GM19035 (cell line): ENCODE measurements around the gene ANO2.

Experiments
- ATAC-seq: cut with Tn5 transposase; IDR thresholded peaks from one replicate; pipeline ENCODE4 v1.9.1; 2021; ENCODE audit not compliant: unreplicated experiment

The ANO2 gene

DNA sequence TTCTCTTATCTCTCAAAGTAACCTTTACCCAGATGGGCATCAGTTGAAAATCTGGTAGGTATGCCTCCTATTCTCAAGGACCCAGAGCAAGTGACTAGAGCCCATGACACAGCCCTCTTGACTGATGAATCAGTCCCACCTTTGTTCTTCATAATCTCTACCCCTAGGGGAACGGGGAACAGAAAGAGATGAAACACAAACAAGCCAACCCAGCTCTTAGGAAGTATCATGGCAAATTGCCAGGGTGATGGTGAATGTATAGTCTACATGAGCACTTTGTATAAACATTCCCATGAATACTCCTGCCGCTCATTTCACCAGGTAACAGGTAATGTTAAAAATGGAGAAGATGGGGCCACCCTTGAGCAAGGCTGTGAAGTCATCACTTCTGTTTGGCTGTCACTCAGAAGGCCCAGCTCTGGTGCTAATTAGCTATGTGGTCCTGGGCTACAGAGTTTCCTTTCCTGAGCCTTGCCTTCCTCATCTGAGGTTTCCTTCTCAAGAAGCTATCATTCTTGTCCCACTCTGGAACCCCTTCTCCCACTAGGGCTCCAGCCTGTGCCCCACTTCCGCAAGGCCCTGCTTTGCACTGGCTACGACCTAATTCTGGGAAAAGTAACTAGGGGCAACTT lies 161.7 kb downstream of the ANO2 start:
- no peak for ATAC-seq

DNA sequence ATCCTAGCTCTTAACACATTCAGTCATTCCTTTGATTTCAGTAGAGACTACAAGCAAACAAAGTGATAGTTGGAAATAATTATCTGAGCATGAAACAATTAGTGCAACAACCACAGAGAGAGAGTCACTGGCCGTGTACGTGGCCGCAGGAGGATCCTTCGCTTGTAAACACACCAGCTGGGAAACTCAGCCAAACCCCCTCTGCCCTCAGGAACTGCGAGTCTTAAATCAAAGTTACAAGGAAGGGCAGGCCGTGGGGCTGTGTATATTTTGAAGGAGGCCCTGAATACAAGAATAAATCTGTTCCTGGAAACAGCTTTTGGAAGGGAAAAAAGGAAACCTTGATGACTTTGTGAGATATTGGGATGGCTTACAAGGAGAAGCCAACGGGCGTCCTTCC lies 164.5 kb downstream of the ANO2 start:
- no peak for ATAC-seq

DNA sequence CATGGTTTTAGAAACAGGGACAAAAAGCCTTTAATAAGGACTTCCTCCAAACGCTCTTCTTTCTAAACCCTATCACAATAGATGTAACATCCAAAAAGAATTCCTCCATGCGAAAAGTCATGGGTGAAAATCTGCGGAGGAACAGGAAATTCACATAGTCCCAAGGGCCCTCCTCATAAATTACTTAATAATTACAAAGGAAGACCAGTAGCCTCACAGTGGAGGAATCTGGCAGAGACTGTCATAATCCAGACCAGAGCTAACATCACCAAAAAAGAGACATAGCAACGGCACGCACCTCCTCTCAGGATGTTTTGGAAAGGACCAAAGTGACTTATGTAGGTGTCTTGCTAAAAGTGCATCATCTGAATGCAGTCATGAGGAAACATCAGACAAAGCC lies 165.7 kb downstream of the ANO2 start:
- ATAC-seq = no peak

DNA sequence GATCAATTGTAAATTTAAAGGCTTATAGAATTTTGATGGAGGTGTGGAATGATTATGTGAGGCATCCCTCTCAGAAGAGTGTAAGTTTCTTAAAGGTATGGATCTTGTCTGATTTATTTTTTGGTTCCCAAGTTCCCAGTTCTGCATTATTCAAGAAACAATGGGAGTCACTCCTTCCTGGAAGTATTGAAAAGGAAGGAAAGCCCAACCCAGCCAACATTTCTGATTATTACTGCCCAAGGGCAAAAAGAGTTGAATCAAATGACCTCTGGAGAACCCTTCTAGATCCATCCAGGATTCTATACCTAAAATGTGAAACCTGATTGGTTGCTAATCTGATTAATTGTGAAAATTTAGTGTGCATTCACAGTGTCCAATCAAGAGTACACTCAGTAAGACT lies 166.2 kb downstream of the ANO2 start:
- ATAC-seq = no peak

DNA sequence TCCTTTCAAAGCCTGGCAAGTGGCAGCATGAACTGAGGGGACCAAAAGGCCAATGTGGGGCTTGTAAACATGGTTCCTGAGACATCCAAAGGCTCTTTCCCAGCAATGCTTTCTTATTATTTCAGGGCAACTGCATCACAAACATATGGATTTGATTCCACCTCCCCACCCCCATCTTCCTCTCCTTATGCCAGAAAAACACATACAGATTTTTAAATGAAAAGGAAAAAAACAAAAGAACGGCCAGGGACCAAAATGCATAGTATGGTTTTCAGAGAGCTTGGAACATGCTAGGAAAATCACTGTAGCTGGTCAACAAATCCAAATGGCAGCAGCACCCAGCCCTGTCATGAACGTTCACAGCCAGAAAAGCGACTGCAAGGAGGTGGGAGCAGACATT lies 167.6 kb downstream of the ANO2 start:
- ATAC-seq = no peak

DNA sequence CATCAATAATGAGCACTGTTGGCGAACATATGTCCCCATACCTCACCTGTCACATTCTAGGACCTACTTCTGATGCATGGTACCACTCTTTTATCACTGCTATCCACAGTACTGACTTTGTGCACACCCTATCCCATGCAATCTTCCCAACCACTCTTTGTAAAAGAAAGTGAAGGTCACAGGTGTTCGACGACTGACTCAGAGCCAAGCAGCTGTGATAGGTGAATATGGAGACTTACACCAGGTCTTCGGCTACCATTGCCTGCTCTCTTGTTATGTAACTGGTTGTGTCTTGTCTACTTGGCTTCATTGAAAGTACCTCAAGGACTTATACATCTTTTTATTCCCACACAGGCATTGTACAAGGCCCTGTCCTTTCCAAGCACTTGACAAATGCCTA lies 169.0 kb downstream of the ANO2 start:
- no peak for ATAC-seq

DNA sequence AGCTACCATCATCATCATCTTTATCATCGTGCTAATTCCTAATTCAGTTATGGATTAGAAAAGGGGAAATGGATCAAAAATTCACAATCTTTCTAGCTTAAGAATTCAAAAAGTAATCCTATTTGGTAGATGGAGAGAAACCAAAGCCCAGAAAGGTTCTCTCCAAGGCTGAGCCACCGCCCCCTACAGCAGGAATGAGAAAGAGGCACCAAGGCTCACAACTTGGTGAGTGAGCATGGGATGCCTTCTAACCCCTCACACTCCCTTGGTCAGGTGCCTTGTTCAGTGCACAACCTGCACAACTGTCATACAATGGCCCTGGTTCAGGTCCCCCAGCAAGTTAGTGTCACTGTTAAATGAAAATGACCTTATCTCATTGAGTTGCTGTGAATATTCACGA lies 171.5 kb downstream of the ANO2 start:
- no peak for ATAC-seq

DNA sequence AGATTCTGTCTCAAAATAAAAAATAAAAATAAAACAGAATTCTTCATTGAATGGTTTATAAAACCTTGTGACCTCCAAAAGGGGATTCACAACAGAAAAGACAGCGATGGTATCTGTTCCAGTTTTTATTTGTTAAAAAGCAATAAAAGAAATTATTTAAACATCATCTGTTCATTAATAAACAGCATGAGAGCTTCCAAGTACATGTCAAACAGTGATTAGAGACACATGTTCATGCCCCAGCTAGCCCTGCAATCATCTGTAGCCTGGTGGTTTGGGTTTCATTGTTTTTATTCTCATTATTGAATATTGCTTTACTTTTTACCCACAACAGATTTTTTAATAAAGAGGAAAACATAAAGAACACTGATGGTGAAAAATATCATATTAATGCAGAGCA lies 173.3 kb downstream of the ANO2 start:
- ATAC-seq = no peak

DNA sequence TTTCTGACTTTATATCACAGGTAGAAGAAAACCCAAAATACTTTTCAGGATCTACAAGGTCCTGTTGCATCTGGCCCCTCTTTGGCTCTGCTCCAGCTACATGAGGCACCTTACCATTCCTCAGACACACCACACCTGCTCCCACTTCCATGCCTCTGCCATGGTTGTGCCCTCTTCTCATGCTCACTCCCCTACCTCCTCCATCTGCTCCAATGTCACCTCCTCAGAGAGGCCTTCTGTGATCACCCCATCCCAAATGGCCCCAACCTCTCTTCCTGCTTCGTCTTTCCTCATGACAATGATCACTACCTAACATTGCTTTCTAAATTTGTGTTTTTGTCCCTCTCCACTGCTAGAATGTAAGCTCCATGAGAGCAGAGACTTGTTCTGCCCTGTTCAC lies 174.3 kb downstream of the ANO2 start:
- ATAC-seq = no peak

DNA sequence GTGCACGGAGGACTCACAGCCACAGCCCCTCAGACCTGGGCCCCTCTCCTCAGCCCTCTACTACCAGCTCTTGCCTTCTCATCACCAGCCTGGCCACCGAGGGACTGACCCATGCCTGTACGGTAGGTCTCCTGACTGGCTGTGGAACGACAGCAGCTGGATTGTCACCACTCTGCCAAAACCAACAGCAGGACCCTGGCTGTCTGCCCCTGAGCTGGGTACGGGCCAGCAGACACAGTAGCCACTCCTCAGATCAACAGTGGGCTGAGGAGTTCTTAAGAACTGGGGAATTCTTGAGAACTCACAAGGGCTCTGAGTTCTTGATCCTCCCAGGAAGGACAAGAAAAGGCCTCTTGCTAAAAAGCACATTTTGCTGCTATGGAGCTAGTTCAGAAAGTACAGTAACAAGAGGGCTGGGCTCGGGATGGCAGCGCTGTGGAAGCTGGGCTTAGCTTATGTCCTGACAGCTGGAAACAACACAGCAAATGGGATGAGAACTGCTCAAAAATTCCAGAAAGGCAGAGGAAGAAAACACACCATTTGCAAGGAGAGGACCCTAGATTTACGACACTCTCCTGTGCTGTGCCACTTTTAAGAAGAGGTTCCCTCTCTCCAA lies 176.4 kb downstream of the ANO2 start:
- no peak for ATAC-seq

DNA sequence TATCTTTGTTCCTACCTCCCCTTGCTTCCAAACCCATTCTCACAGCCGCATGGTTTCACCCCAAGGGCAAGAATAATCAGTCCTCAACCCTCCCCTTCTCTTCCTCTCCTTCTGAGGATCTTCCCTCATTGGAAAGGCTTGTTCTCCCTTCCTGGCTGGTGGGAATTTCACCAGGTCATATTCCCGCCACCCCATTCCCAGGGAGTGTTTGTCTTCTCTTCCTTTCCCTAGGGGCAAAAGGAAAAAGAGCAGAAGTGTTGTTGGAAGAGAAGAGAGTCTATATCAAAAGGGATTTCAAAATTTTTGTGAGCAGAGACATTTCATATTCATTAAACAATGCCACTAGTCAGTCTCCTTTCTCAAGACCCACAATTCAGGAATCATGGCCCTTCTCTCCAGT lies 176.9 kb downstream of the ANO2 start:
- no peak for ATAC-seq

DNA sequence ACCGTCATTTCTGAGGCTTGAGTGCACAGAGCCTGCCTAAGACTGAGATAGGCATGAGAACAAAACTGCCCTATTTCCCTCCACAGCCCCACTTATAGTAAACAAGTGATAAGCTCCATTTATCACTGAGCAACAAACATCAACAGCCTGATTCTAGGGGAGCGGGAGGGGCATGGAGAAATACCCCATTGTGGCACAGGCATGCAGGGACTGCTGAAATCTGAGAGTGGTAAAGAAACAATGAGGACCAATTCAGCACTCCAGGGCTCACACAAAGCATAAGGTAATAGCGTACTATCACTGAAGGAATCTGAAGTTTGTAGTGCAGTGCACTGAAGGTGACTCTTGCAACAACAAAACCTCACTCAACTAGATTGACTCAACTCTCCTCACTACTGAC lies 186.7 kb downstream of the ANO2 start:
- ATAC-seq = no peak

DNA sequence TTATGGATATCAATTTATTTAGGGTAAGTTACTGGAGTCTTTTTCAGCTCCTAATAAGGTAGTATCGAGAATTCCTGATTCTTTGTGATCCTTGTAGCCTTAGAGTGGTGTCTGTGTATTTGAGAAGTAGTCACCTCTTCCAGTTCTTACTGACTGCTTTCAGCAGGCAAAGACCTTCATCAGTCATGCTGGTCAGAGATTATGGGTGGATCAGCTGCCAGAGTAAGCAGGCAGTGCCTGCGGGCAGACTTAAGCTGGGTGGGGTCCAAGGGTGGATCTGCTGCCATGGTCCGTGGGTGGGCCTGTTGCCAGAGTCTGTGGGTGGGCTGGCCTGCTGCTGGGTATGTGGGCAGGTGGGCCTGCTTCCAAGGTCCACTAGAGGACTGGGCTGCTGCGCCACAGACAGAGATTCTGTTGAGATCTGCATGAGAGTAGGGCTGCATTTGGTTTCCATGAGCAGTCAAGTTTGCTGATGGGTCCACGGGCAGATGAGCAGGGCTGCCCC lies 188.7 kb downstream of the ANO2 start:
- ATAC-seq = no peak

DNA sequence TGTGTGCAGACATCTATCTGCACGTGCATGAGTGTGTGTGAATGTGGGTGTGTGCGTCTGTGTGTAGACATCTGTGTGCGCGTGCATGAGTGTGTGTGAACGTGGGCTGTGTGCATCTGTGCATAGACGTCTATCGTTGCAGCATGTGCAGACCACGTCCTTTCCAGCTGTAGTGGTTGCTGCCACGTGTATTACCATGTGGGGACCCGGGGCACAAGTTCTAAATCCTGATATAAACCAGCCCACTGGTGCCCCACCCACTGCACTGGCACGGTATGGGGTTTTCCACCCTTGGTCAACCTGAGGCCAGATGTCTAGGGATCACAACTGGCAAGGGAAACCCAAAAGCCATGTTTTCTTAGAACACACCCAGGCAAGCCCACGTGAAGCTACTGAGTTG lies 197.0 kb downstream of the ANO2 start:
- no peak for ATAC-seq

DNA sequence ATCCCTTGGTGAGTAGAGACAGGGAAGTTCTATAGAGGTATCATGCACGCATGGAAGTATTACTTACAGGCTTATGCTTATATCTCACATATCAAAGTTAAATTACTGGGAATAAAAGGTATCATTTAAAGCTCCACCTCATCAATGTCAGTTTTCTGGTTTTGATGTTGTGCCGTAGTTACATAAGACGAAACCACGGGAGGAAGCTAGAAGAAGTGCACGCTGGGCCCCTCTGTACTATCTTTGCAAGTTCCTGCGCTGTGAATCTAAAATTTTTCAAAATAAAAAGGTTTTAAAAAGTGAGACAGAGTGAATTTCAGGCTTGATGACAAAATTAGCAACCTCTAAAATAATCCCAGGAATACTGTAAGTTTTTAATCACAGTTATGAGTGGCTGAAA lies 198.1 kb downstream of the ANO2 start:
- no peak for ATAC-seq

DNA sequence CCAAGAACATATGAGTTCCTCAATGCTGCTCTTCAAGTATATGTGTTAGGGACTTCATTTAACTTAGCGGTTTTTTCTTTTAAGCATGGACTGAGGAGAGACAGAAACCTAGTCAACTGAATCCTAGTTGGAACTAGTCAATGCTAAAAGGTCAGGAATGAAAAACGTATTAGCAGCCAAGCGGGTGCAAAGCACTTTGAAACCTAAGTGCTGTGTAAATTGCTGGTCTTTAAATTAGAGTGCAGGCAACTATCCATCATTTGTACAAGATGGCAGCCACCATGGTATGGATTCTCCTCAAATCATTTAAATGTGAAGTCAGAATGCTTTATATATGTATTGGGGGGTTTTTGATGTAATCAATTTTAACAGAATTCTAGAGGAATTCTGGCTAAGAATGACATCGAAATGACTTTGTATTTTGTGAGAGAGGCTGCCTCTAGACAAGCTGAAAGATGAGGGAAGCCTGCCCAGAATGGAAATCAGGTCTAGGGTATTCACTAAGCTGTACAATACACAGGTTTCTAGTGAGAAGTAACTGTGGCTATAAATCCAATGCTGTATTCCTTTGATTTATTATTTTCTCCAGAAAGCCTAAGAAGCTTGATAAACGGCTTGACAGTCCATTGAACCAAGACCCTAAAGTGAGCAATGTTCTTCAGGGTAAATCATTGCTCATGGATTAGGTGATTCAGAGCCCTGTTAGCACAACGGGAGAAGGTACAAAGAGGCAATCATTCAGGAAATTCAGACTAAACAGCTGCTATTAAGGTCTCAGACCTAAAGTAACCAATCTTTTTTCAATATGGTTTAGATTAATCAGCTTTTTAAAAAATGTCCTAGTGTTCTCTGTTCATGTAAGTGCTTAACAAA lies 198.8 kb downstream of the ANO2 start:
- no peak for ATAC-seq

DNA sequence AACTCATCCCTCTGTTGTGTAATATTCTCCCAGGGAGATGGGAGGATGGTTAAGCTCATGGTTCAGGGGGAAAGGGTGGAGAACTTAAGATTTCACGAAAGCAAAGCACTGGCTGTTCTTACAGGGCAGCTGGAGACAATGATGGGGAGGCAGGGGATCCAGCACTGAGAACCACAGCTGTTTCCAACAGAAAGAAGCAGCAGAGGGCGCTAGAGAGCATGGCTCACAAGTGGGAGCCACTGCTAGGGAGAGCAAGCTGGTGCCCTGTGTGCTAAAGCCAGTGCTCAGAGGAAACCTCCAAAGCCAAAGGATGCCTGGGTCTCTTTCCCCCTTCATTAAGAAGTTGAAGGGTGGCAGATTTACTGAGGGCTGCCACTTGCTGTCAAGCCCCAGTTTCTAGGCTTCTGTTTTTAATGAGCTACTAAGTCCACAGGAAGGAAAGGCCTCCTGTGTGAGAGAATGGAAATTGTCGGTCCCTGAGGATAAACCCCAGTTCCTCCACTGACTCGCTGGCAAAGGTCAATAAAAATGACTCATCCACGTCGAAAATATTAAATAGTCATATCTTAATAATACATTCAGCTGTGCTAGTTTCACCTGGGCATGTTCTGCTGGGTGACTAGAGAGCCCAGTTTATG lies 199.7 kb downstream of the ANO2 start:
- peak; percentile 56 for ATAC-seq

DNA sequence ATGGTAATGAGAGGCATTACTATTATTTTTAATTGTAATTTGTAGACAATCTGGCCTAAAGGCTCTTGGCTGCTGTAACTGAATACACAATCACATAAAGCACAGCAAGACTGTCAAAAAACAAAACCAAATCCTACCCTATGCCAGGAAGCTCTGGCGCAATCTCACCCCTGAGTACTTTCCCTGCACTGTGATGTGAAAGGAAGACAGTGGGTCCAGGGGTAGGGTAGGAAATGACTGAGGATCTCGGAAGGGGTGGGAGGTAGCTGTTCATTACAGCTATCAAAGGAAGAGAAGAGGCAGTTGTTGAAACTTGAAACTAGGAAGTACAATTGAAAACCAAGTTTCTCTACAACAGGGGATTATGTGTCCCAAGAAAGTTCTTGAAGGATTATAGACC lies 202.8 kb downstream of the ANO2 start:
- ATAC-seq = no peak

DNA sequence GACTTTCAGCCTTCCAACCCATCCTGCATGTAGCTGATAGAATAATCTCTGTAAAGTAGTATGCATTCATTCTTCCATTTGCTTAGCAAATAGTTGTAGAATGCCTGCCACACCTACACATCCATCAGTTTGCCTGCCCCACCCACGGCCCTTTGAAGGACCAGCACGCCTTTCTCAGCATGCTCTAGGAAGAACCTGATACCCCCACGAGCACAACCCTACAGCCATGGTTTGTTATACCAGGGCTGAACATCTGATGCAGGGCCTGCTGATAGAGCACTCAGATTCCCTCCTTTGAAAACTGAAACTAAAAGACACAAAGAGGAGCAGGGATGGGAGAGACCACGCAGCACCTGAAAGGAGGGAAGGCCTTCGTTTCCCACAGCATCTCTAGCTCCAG lies 205.1 kb downstream of the ANO2 start:
- ATAC-seq = no peak

DNA sequence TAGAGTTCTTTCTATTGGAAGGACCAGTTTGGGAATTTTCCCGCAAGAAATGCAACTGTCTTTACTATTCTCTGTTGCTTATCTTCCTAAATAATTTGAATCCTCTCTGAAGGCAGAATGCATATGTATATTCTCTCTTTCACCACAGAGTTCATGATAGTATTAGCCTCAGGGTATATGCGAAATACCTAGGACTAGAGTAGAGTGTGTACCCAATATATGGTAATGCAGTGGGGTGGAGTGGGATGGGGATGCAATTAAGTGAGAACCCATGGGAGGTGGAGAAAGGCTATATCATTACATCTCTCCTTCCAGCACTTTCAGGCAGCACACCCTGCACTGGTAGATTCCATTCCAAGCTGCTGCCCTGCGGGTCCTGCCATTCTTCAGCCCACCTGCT lies 207.3 kb downstream of the ANO2 start:
- no peak for ATAC-seq

DNA sequence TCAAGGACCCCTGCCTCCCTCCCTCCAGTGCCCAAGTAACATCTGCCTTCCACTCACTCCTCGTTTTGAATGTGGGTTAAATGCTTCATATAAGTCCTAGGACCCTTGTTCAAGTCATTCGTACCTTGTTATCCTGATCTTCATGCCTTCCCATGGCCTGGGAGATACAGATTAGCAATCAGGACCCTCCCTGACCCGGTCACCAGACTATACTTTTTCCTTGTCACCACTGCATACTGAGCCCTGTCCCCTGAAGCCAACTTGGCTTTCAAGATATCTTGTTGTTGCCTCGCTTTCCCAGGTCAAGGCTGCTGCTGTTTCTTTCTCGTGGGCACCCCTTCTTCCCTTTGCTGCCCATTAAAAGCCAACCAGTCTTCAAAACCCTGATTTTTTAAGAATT lies 208.5 kb downstream of the ANO2 start:
- no peak for ATAC-seq

DNA sequence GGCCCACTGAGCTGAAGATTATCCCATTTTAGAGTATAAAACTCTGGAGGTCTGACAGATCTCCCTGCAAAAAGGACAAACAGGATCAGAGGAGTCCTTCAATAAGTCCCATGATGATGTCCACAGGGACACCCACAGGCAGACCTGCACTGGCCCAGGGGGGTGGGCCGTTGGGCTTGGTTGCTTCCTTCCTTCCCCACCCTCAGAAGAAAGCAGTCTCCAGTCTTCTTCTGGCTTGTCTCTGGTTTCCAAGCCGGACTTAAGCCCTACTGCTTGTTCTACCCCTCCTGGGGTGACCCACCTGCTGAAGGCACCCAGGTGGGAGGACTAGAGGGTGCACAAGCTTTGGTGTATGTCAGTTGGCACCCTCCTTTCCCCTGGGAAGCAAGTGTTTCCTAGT lies 209.0 kb downstream of the ANO2 start:
- ATAC-seq = no peak
